ENCODE data around the gene TTC13. TPM values are rescaled to one million over a fixed set of nuclear protein-coding genes. Genes with fewer than 3 reads are reported as not detected.

Gene TTC13
- total and polyA plus RNA-seq, 3 donors from 2014 or later: 7.5 to 18.5 (median 10.2) TPM

GRCh38 chr1:230857822-230858221, 120.8 kb downstream of the TTC13 start:
- no peak for TF ChIP-seq POLR2A (IDR thresholded peaks at IDR 0.05)
- no peak for TF ChIP-seq CTCF (IDR thresholded peaks at IDR 0.05)
- peaks cover 14% of the 10 kb centered on the region for H3K4me1 ChIP-seq
- H3K9me3 ChIP-seq: no peaks in the 10 kb centered on the region
- intact Hi-C loops (cut with DNase I; ENCODE audit: low total_unique reads): no loop called here
- no peaks in the 10 kb centered on the region for H3K36me3 ChIP-seq (ENCODE audit: low read depth, missing control alignments)
- H3K27ac ChIP-seq: no peak overlapping the region
- no peak for DNase-seq
- H3K4me3 ChIP-seq: no peak overlapping the region
- no peaks in the 10 kb centered on the region for H3K27me3 ChIP-seq
- 64 to 67% methylated on average over 1 of the region's 1 CpG for WGBS, 2 donors

GRCh38 chr1:230857077-230857476, 121.6 kb downstream of the TTC13 start:
- H3K4me1 ChIP-seq: peaks cover 14% of the 10 kb centered on the region
- intact Hi-C loops (cut with DNase I; ENCODE audit: low total_unique reads): no loop called here

More at GRCh38 chr1:230857077-230857476, 121.6 kb downstream of the TTC13 start:
- Histone ChIP-seq H3K27me3 (no peaks in the 10 kb centered on the region), H3K36me3 (ENCODE audit: low read depth, missing control alignments) (no peaks in the 10 kb centered on the region), H3K27ac (no peak overlapping the region), H3K9me3 (no peaks in the 10 kb centered on the region), H3K4me3 (no peak overlapping the region)
- DNase-seq: no peak
- WGBS, 2 donors: 90 to 98% methylated on average over 13 of the region's 13 CpGs
- TF ChIP-seq CTCF (IDR thresholded peaks at IDR 0.05) (no peak), POLR2A (IDR thresholded peaks at IDR 0.05) (no peak)

MicroRNAs within 50 kb of the gene (microRNA counts, 767-probe panel; counts per million panel counts)
- 0 to 152 counts per million in 2 donors for microRNA hsa-miR-1182

Small RNA genes lying within 50 kb of the gene (small RNA-seq; reads per million reads assigned to genes)
- gene RN7SL837P: 0 reads per million in 2 donors

Other genes starting within 250 kb of the TTC13 start
- gene CAPN9, start 231.5 kb downstream of the TTC13 start, total RNA-seq: under 1 TPM; 0.16 to 0.25 TPM
- 0.34 TPM for gene CAPN9, start 231.5 kb downstream of the TTC13 start, polyA plus RNA-seq (ENCODE audit: insufficient read depth, low read depth, low replicate concordance)
- 10 to 100 TPM; 14.6 to 26.6 TPM for gene C1orf198, start 110.3 kb downstream of the TTC13 start, total RNA-seq
- gene C1orf198, start 110.3 kb downstream of the TTC13 start, polyA plus RNA-seq (ENCODE audit: insufficient read depth, low read depth, low replicate concordance): 20.2 TPM
- gene ARV1, start 233 bp upstream of the TTC13 start, total RNA-seq: 10 to 100 TPM; 35.4 to 40.7 TPM
- 71.7 TPM for gene ARV1, start 233 bp upstream of the TTC13 start, polyA plus RNA-seq (ENCODE audit: insufficient read depth, low read depth, low replicate concordance)
- 10 to 100 TPM in 1 of 2 donors, 1 to 10 TPM in 1; 8.4 to 11.3 TPM for gene FAM89A, start 61.4 kb upstream of the TTC13 start, total RNA-seq
- 5.6 TPM for gene FAM89A, start 61.4 kb upstream of the TTC13 start, polyA plus RNA-seq (ENCODE audit: insufficient read depth, low read depth, low replicate concordance)
- gene TRIM67, start 183.2 kb upstream of the TTC13 start, total RNA-seq: under 1 TPM; 0.19 to 0.24 TPM
- gene TRIM67, start 183.2 kb upstream of the TTC13 start, polyA plus RNA-seq (ENCODE audit: insufficient read depth, low read depth, low replicate concordance): 0.26 TPM

All from testis (tissue), 3 donors.